ENCODE measurements around the gene SMARCA1. TPM values are rescaled to one million over a fixed set of nuclear protein-coding genes. Genes with fewer than 3 reads are reported as not detected.

Gene SMARCA1
- total and polyA plus RNA-seq, 2 of the 13 experiments (the other 11 are each of a cell fraction or from before 2014, with no cell fraction given), result 97.7 to 145 TPM

DNA sequence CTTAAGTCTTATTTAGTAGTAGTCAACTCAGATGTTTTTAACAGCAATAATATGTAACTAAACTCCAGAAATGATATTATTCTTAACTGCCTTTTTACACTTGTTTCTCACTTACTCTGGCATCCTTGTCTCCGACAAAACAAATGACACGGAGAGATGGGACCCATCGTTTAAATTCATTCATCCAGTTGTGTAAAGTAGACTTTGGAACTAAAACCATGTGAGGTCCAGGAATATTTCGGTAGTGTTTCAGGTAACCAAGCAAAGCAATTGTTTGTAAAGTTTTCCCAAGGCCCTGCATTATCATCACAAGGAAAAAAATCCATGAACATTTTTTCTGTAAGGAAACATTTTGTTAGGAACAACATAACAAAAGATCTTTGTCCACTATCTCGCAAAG, 11.6 kb downstream of the SMARCA1 start (continued):
- TF ChIP-seq, protein P1, sequence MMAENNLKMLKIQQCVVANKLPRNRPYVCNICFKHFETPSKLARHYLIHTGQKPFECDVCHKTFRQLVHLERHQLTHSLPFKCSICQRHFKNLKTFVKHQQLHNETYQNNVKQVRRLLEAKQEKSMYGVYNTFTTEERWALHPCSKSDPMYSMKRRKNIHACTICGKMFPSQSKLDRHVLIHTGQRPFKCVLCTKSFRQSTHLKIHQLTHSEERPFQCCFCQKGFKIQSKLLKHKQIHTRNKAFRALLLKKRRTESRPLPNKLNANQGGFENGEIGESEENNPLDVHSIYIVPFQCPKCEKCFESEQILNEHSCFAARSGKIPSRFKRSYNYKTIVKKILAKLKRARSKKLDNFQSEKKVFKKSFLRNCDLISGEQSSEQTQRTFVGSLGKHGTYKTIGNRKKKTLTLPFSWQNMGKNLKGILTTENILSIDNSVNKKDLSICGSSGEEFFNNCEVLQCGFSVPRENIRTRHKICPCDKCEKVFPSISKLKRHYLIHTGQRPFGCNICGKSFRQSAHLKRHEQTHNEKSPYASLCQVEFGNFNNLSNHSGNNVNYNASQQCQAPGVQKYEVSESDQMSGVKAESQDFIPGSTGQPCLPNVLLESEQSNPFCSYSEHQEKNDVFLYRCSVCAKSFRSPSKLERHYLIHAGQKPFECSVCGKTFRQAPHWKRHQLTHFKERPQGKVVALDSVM (CRISPR knock-in tag; IDR thresholded peaks at IDR 0.05), result no peak
- TF ChIP-seq, protein P2, sequence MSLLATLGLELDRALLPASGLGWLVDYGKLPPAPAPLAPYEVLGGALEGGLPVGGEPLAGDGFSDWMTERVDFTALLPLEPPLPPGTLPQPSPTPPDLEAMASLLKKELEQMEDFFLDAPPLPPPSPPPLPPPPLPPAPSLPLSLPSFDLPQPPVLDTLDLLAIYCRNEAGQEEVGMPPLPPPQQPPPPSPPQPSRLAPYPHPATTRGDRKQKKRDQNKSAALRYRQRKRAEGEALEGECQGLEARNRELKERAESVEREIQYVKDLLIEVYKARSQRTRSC (CRISPR knock-in tag; IDR thresholded peaks at IDR 0.05; ENCODE audit: low read depth), result no peak
- TF ChIP-seq, protein P3, sequence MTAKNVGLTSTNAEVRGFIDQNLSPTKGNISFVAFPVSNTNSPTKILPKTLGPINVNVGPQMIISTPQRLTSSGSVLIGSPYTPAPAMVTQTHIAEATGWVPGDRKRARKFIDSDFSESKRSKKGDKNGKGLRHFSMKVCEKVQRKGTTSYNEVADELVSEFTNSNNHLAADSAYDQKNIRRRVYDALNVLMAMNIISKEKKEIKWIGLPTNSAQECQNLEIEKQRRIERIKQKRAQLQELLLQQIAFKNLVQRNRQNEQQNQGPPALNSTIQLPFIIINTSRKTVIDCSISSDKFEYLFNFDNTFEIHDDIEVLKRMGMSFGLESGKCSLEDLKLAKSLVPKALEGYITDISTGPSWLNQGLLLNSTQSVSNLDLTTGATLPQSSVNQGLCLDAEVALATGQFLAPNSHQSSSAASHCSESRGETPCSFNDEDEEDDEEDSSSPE (CRISPR knock-in tag; IDR thresholded peaks at IDR 0.05), result no peak
- TF ChIP-seq NR3C1 (CRISPR knock-in tag; IDR thresholded peaks at IDR 0.05) (no peak), REL (CRISPR knock-in tag; conservative IDR thresholded peaks at IDR 0.05) (no peak), ZFP62 (CRISPR knock-in tag; IDR thresholded peaks at IDR 0.05) (no peak), SRSF4 (IDR thresholded peaks at IDR 0.05; ENCODE audit: low read depth, low read length, poor library complexity, severe bottlenecking) (no peak), ZNF629 (CRISPR knock-in tag; conservative IDR thresholded peaks at IDR 0.05) (no peak), SOX6 (IDR thresholded peaks at IDR 0.05) (no peak), SOX6 (CRISPR knock-in tag; IDR thresholded peaks at IDR 0.05) (peak; percentile 88), HES4 (CRISPR knock-in tag; IDR thresholded peaks at IDR 0.05; ENCODE audit: borderline replicate concordance) (no peak), ZFP82 (CRISPR knock-in tag; IDR thresholded peaks at IDR 0.05; ENCODE audit: borderline replicate concordance) (no peak), ZNF263 (CRISPR knock-in tag; IDR thresholded peaks at IDR 0.05) (no peak), ZNF207 (IDR thresholded peaks at IDR 0.05; ENCODE audit: borderline replicate concordance) (no peak), ZNF569 (CRISPR knock-in tag; IDR thresholded peaks at IDR 0.05; ENCODE audit: borderline replicate concordance) (no peak)
- TF ChIP-seq, protein P4, sequence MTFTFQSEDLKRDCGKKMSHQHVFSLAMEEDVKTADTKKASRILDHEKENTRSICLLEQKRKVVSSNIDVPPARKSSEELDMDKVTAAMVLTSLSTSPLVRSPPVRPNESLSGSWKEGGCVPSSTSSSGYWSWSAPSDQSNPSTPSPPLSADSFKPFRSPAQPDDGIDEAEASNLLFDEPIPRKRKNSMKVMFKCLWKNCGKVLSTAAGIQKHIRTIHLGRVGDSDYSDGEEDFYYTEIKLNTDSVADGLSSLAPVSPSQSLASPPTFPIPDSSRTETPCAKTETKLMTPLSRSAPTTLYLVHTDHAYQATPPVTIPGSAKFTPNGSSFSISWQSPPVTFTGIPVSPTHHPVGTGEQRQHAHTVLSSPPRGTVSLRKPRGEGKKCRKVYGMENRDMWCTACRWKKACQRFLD (CRISPR knock-in tag; IDR thresholded peaks at IDR 0.05; ENCODE audit: borderline replicate concordance), result no peak
- TF ChIP-seq, protein P5, sequence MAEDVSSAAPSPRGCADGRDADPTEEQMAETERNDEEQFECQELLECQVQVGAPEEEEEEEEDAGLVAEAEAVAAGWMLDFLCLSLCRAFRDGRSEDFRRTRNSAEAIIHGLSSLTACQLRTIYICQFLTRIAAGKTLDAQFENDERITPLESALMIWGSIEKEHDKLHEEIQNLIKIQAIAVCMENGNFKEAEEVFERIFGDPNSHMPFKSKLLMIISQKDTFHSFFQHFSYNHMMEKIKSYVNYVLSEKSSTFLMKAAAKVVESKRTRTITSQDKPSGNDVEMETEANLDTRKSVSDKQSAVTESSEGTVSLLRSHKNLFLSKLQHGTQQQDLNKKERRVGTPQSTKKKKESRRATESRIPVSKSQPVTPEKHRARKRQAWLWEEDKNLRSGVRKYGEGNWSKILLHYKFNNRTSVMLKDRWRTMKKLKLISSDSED (CRISPR knock-in tag; IDR thresholded peaks at IDR 0.05), result no peak
- TF ChIP-seq, protein P6, sequence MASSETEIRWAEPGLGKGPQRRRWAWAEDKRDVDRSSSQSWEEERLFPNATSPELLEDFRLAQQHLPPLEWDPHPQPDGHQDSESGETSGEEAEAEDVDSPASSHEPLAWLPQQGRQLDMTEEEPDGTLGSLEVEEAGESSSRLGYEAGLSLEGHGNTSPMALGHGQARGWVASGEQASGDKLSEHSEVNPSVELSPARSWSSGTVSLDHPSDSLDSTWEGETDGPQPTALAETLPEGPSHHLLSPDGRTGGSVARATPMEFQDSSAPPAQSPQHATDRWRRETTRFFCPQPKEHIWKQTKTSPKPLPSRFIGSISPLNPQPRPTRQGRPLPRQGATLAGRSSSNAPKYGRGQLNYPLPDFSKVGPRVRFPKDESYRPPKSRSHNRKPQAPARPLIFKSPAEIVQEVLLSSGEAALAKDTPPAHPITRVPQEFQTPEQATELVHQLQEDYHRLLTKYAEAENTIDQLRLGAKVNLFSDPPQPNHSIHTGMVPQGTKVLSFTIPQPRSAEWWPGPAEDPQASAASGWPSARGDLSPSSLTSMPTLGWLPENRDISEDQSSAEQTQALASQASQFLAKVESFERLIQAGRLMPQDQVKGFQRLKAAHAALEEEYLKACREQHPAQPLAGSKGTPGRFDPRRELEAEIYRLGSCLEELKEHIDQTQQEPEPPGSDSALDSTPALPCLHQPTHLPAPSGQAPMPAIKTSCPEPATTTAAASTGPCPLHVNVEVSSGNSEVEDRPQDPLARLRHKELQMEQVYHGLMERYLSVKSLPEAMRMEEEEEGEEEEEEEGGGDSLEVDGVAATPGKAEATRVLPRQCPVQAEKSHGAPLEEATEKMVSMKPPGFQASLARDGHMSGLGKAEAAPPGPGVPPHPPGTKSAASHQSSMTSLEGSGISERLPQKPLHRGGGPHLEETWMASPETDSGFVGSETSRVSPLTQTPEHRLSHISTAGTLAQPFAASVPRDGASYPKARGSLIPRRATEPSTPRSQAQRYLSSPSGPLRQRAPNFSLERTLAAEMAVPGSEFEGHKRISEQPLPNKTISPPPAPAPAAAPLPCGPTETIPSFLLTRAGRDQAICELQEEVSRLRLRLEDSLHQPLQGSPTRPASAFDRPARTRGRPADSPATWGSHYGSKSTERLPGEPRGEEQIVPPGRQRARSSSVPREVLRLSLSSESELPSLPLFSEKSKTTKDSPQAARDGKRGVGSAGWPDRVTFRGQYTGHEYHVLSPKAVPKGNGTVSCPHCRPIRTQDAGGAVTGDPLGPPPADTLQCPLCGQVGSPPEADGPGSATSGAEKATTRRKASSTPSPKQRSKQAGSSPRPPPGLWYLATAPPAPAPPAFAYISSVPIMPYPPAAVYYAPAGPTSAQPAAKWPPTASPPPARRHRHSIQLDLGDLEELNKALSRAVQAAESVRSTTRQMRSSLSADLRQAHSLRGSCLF (CRISPR knock-in tag; IDR thresholded peaks at IDR 0.05; ENCODE audit: borderline replicate concordance), result no peak
